Measurements from ENCODE around the gene ZNF485.

DNA sequence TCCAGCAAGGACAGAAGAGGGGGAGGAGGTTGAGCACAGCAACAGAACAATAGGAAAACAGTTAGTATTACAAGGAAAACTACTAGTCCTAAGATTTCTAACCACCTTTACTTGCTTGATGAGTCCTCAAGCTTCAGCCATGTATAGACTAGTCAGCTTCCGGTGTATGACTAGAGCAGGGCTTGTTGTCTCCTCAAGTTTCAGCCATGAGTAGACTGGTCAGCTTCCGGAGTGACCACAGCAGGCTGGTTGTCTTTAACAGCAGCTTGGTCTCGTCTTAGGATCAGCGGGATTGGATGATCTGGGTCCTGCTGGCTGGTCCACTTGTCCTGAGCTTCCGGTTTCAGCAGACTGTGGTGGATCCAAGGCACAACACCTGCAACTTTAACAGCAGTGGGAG lies 21.2 kb upstream of the ZNF485 start:
- no peak for TF ChIP-seq POLR2AphosphoS5 (IDR thresholded peaks at IDR 0.05; ENCODE audit: low read depth, low read length)
- TF ChIP-seq, protein P1, sequence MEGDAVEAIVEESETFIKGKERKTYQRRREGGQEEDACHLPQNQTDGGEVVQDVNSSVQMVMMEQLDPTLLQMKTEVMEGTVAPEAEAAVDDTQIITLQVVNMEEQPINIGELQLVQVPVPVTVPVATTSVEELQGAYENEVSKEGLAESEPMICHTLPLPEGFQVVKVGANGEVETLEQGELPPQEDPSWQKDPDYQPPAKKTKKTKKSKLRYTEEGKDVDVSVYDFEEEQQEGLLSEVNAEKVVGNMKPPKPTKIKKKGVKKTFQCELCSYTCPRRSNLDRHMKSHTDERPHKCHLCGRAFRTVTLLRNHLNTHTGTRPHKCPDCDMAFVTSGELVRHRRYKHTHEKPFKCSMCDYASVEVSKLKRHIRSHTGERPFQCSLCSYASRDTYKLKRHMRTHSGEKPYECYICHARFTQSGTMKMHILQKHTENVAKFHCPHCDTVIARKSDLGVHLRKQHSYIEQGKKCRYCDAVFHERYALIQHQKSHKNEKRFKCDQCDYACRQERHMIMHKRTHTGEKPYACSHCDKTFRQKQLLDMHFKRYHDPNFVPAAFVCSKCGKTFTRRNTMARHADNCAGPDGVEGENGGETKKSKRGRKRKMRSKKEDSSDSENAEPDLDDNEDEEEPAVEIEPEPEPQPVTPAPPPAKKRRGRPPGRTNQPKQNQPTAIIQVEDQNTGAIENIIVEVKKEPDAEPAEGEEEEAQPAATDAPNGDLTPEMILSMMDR (IDR thresholded peaks at IDR 0.05): no peak
- no peak for TF ChIP-seq REST (IDR thresholded peaks at IDR 0.05; ENCODE audit: insufficient read depth in 1 of 2, low read depth in 2 of 2, low read length in 1 of 2)
- TF ChIP-seq TCF7L2 (IDR thresholded peaks at IDR 0.05; ENCODE audit: low read depth, low read length): no peak

All from Panc1 (cell line).